Measurements from ENCODE around the gene SUGP2.
A peak's percentile ranks its signal among the peaks of the same experiment; 100 is the strongest.
"Not testable (repeated sequence)": the region's sequence is repeated elsewhere in the genome, so short reads cannot be mapped to it uniquely, and the experiment has no call there.

Gene SUGP2

DNA sequence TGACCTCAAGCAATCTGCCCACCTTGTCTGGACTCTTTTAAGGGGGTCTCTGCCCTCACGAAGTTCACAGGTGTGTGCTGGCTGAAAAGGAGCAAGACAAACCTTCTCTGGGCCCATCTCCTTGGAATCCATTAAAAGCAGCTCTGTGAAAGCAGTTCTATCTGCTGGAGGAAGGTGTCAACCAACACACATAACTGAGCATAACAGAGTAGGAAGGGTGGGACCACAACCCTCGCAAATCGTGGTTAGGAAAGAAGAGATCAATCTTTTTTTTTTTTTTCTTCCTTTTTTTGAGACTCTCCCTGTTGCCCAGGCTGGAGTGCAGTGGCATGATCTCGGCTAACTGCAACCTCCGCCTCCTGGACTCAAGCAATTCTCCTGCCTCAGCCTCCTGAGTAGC, 1.4 kb downstream of the SUGP2 start:
- no peak for DNase-seq (ENCODE audit: low spot score)

DNA sequence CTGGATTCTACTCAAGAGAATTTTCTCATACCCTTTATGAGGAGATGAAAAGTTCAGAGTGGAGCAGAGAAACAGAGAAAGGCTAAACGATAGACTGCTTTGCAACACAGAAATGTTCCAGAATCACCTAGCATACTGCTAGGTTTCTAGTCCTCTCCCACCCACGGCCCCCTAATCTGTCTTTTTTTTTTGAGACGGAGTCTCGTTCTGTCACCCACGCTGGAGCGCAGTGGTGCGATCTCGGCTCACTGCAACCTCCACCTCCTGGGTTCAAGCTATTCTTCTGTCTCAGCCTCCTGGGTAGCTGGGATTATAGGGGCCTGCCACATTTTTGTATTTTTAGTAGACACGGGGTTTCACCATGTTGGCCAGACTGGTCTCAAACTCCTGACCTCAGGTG, 4.8 kb downstream of the SUGP2 start:
- DNase-seq (ENCODE audit: low spot score): no peak

DNA sequence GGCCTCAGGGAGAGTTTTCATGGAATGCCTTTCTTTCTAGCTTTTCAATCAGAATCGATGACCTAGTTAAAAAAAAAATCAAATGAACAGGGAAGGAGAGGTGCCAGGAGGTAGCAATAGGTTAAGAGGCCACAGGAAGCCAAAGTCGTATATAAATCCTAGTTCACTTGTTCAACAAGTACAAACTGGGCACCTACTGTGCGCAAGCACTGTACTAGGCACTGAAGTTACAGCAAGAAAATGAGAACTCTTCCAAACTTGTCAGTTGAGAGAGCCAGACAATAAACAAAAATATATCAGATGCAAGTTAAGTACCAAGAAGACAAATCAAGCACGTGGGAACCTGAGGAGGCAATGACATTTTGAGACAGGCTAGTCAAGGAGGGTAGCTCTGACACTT, 6.1 kb downstream of the SUGP2 start:
- DNase-seq (ENCODE audit: low spot score): no peak

DNA sequence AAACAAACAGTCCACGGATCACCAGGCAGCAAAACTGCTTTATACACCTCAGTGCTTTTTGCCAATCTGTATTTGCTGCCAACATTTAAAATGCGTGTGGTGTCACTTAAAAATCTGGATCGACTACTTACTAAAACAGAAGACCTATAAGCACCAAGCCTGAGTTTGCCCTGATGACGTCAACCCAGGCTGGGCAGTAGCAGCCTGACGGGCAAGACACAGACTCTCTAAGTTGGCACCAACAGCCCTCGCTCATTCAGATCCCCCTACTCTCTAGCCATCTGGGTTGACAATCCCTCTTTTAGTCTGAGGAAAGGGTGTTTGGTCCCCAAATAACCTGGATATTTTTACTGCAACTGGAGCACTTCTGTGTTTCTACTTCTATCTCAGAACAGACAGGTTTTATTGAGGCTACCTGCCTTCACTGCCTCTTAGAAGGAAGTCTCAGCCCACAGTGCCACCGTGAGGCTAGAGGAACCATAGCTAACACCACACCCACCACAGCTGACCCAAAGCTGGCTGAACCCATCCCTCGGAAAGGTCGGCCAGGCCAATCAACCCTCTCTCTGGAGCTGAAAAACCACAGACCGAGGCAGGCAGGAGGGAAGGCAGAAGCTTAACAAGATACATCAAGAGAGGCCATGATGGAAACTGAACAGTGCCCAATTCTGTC, 6.9 kb downstream of the SUGP2 start:
- no peak for DNase-seq (ENCODE audit: low spot score)

DNA sequence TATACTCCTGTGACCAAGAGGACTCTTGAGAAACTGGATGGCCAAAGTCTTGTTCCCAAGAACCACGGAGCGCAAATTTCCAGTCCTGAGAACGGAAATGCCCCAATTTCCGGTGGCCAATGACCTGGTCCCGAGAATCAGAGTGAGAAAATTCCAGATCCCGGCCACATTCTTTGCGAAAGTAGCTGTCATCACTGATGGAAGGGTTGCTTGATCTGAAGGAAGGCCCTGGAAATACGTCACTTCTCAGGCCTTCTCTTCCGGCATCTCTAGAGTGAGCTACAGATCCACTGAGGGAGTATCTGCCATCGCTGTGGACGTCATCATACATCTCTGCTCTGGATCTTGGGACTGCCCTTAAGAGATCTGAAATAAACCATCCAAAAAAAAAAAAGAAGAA, 7.5 kb downstream of the SUGP2 start:
- no peak for DNase-seq (ENCODE audit: low spot score)

DNA sequence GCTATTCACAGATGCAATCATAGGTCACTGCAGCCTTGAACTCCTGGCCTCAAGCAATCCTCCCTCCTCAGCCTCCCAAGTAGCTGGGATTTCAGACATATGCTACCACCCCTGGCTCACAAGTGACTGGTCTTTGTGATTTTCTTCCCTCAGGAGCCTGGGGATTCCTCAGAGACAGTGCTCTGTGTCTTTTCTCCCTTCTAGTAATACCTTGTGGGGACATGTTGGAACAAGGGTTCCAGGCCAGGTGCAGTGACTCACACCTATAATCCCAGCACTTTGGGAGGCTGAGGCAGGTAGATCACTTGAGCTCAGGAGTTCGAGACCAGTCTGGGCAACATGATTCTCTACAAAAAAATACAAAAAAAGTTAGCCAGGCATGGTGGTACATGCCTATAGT, 9.9 kb downstream of the SUGP2 start:
- not testable (repeated sequence) for DNase-seq (ENCODE audit: low spot score)

DNA sequence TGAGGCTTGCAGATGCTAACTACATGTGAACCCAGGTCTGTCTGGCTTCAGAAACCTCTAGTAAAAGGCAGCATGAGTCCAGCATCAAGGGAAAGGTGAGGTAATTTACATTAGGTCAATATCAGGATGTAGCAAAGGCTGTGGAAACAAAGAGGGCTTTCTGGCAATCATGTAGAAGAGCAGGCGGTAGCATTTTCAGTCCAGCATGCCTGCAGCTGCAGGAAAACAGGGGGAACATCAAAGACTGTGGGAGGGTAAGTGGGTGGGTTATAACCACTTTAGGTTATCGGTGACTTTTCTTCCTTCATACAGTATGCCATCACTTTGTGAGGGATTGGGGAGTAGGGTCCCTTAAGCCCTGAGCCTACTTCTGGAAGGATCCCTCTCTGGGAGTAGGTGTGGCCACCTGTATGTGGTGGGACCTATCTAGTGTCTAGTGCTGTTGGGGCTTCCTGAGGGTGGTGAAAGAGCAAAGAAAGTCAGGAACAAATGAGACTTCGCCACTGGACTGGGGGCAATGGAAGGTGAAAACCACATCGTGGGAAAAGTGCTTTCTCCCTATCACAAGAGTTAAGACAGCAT, 10.8 kb downstream of the SUGP2 start:
- no peak for DNase-seq (ENCODE audit: low spot score)

DNA sequence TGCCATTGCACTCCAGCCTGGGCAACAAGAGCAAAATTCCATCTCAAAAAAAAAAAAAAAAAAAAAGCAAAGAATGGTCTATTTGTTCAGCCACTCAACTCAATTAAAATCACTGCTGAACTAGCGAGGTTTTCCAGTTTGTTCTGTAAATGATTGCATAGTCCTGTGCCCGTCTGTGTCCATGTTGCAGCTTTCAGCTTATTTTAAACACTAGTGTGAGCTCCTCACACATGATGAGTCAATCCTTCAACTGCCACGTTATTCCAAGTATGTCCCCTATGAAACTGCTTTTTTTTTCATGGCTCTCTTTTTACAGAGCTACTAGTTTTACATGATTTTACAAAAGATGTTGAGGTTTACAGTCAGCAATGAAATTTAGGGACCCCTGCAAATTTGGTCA, 12.2 kb downstream of the SUGP2 start:
- no peak for DNase-seq (ENCODE audit: low spot score)

DNA sequence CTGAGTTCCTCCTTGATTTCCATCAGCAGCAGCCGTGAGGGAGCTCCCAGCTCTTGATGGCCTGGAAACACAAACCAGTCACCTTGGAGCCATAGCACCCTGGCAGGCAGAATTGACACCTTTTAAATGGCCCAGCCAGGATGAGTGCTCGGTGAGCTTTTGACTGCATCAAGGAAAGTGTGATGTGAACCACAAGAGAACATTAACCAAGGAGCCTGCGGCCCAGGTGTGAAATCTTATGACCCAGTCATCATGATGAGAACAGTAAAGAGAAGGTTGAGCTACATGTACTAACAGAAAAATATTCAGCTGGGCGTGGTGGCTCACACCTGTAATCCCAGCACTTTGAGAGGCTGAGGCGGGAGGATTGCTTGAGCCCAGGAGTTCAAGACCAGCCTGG, 22.8 kb downstream of the SUGP2 start:
- no peak for DNase-seq (ENCODE audit: low spot score)

DNA sequence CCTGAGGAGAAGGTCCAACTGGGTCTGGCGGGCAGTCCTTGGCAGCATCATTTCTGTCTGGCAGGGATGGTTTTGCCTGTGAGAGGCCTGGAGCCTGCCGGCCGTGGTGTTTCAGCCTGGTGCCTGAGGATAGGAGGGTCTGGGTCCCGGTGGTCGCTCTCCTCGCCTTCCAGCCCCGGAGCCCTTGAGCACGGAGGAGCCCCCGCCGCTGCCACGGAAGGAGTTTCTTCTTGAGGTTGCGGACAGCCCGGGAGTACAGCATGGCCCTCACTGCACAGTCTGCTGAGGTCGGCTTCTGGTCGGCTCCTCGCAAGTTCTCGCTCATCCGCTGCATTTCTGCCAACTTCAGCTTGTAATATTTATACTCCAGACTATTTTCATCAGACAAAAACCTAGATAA, 23.4 kb downstream of the SUGP2 start:
- no peak for DNase-seq (ENCODE audit: low spot score)

DNA sequence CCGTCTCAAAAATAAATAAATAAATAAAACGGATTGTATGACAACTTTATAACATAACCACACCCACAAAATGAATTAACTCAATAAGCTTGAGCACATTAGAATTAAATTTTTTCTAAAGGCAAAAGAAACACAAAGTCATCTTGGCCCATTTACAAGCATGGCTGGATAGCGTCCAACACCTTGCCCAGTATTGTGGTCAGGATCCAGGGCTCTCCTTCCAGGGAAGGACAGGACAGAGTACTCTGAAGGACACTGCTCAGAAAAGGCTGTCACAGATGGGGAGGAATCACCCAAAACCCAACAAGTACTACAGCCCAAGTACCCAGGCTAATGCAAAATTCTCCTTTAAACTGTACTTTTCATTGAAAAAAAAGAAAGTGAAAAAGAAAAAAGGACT, 27.1 kb downstream of the SUGP2 start:
- no peak for DNase-seq (ENCODE audit: low spot score)

DNA sequence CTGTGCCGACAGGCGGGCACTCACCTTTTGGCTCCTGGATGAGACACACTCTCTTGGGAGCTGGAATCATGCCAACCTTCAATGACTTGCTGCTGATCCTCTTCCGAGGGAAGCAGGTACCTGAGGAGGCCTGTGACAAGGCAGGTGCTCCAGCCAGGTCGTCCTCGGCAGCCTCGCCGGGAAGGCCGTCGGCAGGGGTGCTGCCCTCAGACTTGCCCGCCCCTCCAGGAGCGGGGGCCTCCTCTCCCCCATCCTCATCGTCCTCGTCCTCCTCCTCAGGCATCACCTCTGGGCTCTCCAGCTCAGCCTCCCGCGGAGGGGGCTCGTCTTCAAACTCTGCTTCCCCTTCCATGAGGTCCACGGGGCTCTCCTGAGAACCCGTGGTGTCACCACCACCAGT, 29.2 kb downstream of the SUGP2 start:
- no peak for DNase-seq (ENCODE audit: low spot score)

DNA sequence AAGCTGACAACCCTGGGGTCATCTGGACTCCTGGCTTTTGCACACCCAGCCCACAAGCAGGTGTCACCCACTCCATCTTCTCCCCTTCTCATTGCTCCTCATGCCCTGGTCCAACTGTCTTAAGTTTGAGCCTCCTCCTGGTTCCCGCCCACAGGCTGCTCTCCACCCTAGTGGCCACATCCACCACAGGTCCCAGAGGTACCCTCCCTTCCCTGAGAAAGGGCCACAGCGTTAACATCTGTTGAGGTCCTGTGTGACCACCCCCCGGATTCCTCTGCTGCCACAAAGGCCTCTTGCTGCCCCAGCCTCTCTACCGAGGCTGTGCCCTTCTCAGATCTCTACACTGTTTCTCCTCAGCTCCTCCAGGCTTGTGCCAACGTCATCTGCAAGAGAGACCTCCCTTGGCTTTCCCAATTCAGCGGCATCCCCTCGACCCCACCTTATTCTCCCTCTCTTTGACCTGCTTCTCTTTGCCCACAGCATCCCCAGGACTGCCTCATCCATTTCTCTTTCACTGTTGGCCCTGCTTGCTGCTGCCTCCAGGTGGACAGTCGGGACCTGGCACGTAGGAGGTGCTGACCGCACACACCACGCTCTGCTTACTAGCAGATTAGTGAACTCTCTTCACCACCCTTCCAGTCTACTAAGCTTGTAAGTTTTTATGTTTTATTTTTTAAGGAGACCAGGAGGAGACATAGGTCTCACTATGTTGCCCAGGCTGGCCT, 33.3 kb downstream of the SUGP2 start:
- no peak for DNase-seq (ENCODE audit: low spot score)

DNA sequence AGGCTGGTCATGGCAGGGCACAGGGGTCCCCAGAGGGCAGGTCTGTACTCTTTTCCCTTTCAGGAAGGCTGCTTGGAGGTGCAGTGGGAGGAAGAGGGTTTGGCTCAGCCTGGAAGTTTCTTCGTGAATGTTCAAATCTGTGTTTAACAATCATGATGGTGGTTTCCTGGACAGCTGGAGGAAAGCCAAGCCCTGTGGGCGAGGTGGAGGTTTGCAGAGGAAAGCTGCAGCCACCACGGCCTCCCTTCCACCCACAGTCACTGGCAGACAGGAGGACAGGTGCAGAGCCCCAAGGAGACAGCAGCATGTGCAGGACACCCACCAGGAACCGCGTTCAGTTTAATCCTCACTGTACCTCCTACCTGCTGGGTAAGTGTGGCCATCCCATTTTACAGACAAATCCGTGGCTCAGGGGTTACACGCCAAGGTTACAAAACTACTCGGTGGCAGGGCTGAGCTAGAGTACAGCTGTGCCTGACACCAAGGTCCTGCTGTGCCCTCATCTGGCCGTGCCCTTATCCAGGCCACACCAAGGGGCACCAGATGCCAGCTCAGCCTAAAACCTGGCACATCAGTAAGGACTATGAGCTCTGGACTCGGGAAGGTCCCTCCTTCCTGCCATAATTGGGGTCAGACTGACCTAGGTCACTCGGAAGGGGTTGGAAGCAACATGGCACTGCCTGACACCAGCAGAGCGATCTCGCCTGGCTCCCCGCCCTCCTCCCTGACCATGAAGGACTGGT, 34.1 kb downstream of the SUGP2 start:
- DNase-seq (ENCODE audit: low spot score): no peak

DNA sequence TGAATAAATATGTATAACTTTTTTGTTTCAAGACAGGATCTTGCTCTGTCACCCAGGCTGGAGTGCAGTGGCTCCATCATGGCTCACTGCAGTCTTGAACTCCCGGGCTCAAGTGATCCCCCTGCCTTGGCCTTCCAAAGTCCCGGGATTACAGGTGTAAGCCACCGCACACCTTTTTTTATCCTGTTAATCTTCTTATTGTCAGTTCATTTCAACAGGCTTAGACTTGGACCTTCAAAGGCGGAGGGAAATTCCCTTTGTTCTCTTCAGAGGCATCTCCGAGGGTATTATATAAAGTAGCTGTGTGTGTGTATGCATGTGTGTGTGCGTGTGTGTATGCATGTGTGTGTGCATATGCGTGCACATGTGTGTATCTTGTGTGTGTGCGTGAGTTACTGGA, 35.0 kb downstream of the SUGP2 start:
- no peak for DNase-seq (ENCODE audit: low spot score)

DNA sequence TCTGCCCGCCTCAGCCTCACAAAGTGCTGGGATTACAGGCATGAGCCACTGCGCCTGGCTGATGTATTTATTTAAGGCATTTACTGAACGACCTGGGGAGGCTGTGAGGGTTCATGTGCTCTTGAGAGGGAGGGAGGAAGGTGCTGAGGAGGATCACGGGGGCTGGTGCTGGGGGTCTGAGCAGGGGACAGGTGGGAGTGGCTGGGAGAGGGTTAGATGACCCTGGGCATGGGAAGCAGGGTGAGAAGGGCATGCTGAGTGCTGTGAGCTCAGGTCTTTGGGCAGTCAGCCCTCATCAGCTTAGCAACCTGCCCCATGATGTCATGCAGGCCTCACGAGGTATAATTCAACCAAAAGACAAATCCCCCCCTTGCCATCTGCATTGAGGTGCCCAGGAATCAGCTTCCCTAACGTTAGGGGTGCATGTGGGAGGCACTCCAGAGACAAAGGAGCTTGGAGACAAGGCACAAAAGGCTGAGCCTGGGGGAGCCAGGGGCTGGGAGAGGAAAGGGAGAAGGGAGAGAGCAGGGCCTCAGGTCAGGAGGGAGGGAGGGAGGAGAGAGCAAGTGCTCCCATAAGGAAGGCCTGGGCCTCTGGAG, 36.4 kb downstream of the SUGP2 start:
- DNase-seq (ENCODE audit: low spot score): no peak

DNA sequence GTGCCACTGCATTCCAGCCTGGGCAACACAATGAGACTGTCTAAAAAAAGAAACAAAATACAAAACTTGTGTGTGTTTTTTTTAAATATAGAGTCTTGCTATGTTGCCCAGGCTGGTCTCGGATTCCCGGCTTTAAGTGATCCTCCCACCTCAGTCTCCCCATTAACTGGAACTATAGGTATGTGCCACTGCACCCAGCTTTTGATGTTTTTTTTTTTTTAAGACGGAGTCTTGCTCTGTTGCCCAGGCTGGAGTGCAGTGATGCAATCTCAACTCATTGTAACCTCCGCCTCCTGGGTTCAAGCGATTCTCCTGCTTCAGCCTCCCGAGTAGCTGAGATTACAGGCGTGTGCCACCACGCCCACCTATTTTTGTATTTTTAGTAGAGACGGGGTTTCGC, 37.0 kb downstream of the SUGP2 start:
- DNase-seq (ENCODE audit: low spot score): no peak

DNA sequence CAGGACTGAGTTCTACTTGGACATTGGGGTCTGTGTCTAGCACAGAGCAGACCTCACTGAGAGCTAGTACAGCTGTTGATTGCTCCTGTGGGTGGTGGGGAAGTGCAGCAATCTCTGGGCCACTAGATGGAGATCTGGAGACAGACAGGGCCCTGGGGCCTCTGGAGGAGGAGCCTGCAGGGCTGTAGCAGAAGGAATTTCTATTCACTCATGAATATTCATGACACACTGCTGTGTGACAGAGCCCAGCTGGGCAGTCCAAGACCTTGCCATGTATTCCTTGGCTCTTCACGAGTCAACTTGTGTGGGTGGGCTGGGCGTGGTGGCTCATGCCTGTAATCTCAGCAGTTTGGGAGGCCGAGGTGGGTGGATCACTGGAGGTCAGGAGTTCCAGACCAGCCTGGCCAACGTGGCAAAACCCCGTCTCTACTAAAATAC, 37.5 kb downstream of the SUGP2 start:
- DNase-seq (ENCODE audit: low spot score): peak; percentile 88

DNA sequence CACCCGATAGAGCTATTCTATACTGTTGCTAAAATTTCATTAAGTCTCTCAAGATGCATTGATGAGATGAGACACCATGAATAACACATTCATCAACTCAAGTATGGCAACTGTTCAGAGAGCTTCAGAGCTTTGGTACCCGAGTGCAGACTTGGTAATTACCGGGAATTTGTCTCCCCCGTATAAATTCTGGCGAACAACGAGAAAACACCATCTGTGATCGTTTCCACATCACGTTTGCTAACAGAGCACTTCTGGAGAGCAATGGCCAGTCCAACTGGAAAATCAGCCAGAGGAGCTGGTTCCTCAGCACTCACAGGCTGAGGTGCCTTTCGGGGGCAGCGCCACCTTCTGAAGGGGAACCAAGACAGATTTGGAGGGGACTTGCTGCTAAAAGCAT, 40.2 kb downstream of the SUGP2 start:
- DNase-seq (ENCODE audit: low spot score): no peak

DNA sequence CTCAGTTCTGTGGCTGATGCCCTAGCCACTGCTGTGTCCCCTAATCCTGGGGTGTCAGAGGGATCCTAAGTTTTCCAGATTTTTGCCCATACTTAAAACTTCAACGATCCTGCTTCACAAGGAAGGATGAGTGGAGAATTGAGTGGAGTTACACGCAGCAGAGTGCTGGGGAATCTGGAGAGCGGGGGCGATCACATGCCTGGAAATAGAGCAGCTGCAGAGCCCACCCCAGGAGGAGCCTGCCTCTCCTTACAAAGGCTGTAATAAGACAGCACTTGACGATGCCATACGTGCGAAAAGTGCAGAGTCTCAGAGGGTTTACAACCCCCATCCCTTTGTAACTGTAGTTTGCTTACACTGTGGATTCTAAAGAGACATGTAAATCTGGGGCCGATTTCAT, 40.6 kb downstream of the SUGP2 start:
- DNase-seq (ENCODE audit: low spot score): no peak

DNA sequence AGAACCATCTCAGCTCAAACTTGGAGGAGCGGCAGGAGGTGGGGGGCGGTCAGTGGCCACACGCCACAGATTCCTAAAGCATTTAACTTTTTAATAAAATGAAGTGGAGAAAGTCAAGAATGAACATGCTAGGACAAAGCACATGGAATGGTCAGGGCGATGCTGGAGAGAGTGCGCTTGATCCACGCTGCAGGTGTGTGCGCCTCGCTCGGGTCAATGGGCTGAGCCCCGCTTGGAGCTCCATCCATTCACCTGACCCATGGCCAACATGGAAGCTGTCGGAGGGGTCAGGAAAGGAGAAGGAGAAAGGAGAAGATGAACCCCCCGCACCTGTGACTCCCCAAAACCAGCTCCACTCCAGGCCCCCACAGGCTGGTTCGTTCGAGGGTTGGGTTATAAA, 41.8 kb downstream of the SUGP2 start:
- no peak for DNase-seq (ENCODE audit: low spot score)

DNA sequence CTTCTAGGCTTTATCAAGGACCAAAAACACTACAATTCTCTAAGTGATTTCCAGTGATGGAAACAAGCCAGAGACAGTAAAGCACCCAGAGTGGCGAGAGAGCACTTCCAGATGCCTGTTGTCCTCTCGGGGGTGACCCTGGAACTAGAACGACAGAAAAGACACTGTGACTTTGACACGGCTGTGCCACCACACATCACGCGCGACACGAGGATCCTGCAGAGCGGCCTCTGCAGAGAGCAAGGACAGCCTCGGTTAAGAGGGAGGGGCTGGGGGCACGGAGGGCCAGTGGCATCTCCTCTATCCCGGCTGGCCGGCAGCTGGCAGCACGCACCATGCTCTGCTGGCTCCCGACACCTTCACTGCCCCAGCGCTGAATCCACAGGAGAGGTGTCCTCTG, 42.3 kb downstream of the SUGP2 start:
- DNase-seq (ENCODE audit: low spot score): no peak

All from NAMALWA (cell line).